Type B pancreatic cell (in vitro differentiated cells): ENCODE data around the gene GAMT. TPM values are rescaled to one million over a fixed set of nuclear protein-coding genes. Genes with fewer than 3 reads are reported as not detected.

ENCODE experiments used
- DNase-seq: peaks from one replicate; pipeline ENCODE4 v3.0.0; 2021; ENCODE audit warnings: mixed read lengths; ENCODE audit not compliant: unreplicated experiment; ENCODE audit errors: extremely low spot score
- H3K27ac Mint-ChIP-seq: 2 replicates; pipeline ENCODE4 v1.8.0; 2021; ENCODE audit warnings: mild to moderate bottlenecking, mixed read lengths
- H3K27me3 Mint-ChIP-seq: 2 replicates; pipeline ENCODE4 v1.8.0; 2021; ENCODE audit warnings: mixed read lengths
- H3K36me3 Mint-ChIP-seq: 2 replicates; pipeline ENCODE4 v1.8.0; 2021; ENCODE audit warnings: mixed read lengths
- H3K4me1 Mint-ChIP-seq: one replicate; pipeline ENCODE4 v1.8.0; 2021; ENCODE audit warnings: mixed read lengths; ENCODE audit not compliant: unreplicated experiment
- H3K4me3 Mint-ChIP-seq: 2 replicates; pipeline ENCODE4 v1.8.0; 2021; ENCODE audit warnings: mild to moderate bottlenecking, mixed read lengths
- H3K9me3 Mint-ChIP-seq: 2 replicates; pipeline ENCODE4 v1.8.0; 2021; ENCODE audit warnings: mixed read lengths
- CTCF ChIP-seq: fragments of 200-600 bp; sonication (generic); conservative IDR thresholded peaks from 2 replicates; pipeline ENCODE4 v1.5.0; 2021; ENCODE audit warnings: antibody characterized with exemption, mild to moderate bottlenecking
- total RNA-seq: library from RNA; stranded (reverse); gene quantifications from 2 replicates; pipeline ENCODE4 v1.2.1, GENCODE V29; 2021; ENCODE audit warnings: low replicate concordance

GAMT gene
- total RNA-seq, 1 donor from 2014 or later, result 37.9 TPM

- Mint-ChIP-seq H3K4me1 (peaks cover 5% of the 10 kb centered on the region), H3K4me3 (no peak overlapping the region), H3K36me3 (peaks cover 7% of the 10 kb centered on the region), H3K9me3 (no peaks in the 10 kb centered on the region), H3K27me3 (no peaks in the 10 kb centered on the region), H3K27ac (peak overlapping the region; percentile 36)
- no peak for DNase-seq
- no peak for TF ChIP-seq CTCF
These were observed 28.4 kb upstream of the GAMT start for GRCh38 chr19:1429750-1430149.

- peaks cover 5% of the 10 kb centered on the region for H3K4me1 Mint-ChIP-seq
- no peaks in the 10 kb centered on the region for H3K9me3 Mint-ChIP-seq
- H3K36me3 Mint-ChIP-seq, result peaks cover 7% of the 10 kb centered on the region
- no peaks in the 10 kb centered on the region for H3K27me3 Mint-ChIP-seq
- DNase-seq, result no peak
- no peak for TF ChIP-seq CTCF
- H3K27ac Mint-ChIP-seq, result no peak overlapping the region
- no peak overlapping the region for H3K4me3 Mint-ChIP-seq
These were observed 27.5 kb upstream of the GAMT start for GRCh38 chr19:1428738-1429391.

- Mint-ChIP-seq H3K27ac (no peak overlapping the region), H3K4me3 (no peak overlapping the region), H3K27me3 (no peaks in the 10 kb centered on the region), H3K4me1 (peaks cover 10% of the 10 kb centered on the region), H3K36me3 (peaks cover 14% of the 10 kb centered on the region), H3K9me3 (no peaks in the 10 kb centered on the region)
- no peak for DNase-seq
- no peak for TF ChIP-seq CTCF
These were observed 26.0 kb upstream of the GAMT start for GRCh38 chr19:1427221-1427920.

GRCh38 chr19:1426736-1427135, 25.4 kb upstream of the GAMT start:
- Mint-ChIP-seq H3K4me3 (no peak overlapping the region), H3K27ac (no peak overlapping the region), H3K4me1 (peaks cover 10% of the 10 kb centered on the region), H3K27me3 (no peaks in the 10 kb centered on the region), H3K36me3 (peaks cover 16% of the 10 kb centered on the region), H3K9me3 (no peaks in the 10 kb centered on the region)
- TF ChIP-seq CTCF, result no peak
- no peak for DNase-seq

- H3K27me3 Mint-ChIP-seq, result no peaks in the 10 kb centered on the region
- H3K4me3 Mint-ChIP-seq, result no peak overlapping the region
- H3K4me1 Mint-ChIP-seq, result peaks cover 12% of the 10 kb centered on the region
- H3K9me3 Mint-ChIP-seq, result no peaks in the 10 kb centered on the region
- peak overlapping the region; percentile 51 for H3K27ac Mint-ChIP-seq
- no peak for TF ChIP-seq CTCF
- H3K36me3 Mint-ChIP-seq, result peaks cover 17% of the 10 kb centered on the region
- DNase-seq, result no peak
These were observed 24.6 kb upstream of the GAMT start for GRCh38 chr19:1425902-1426301.
